Activated CD8-positive, alpha-beta memory T cell treated with anti-CD3 and anti-CD28 coated beads, Interleukin-2, amount 10 ng/mL, durations not matched to agents 7 days and 5 days (primary cell): ENCODE data around the gene CLPSL2. TPM values are rescaled to one million over a fixed set of nuclear protein-coding genes. Genes with fewer than 3 reads are reported as not detected.

Experiments used
- ATAC-seq: fragments of 150-1000 bp; cut with Tn5 transposase; one replicate; pipeline ENCODE4 v1.10.0; 2021; ENCODE audit warnings: moderate library complexity
- CTCF ChIA-PET: fragments of 350-600 bp; sonication (Branson Sonifier 250); formaldehyde crosslinking; loops from one replicate; lab custom pipeline; 2021; ENCODE audit warnings: antibody characterized with exemption; lab: Charles Lee
- DNase-seq: peaks from one replicate; pipeline ENCODE4 v3.0.0-alpha.2; 2020
- H3K27ac Mint-ChIP-seq: one replicate; pipeline ENCODE4 v1.8.0; 2021; ENCODE audit warnings: mild to moderate bottlenecking, mixed read lengths
- H3K27me3 Mint-ChIP-seq: one replicate; pipeline ENCODE4 v1.8.0; 2021; ENCODE audit warnings: mixed read lengths
- H3K36me3 Mint-ChIP-seq: one replicate; pipeline ENCODE4 v1.8.0; 2021; ENCODE audit warnings: mild to moderate bottlenecking, mixed read lengths
- H3K4me1 Mint-ChIP-seq: one replicate; pipeline ENCODE4 v1.8.0; 2021; ENCODE audit warnings: mixed read lengths
- H3K4me3 Mint-ChIP-seq: one replicate; pipeline ENCODE4 v1.8.0; 2021; ENCODE audit warnings: mild to moderate bottlenecking, moderate library complexity, mixed read lengths
- H3K9me3 Mint-ChIP-seq: one replicate; pipeline ENCODE4 v1.8.0; 2022; ENCODE audit warnings: low read depth, mixed read lengths
- total RNA-seq, 2 experiments: library from RNA; stranded (reverse); gene quantifications; one replicate each; pipeline ENCODE4 v1.2.3, GENCODE V29; 2021

The CLPSL2 gene
- total RNA-seq, 2 experiments from 2014 or later: not detected

- Mint-ChIP-seq H3K4me1 (peaks cover 3% of the 10 kb centered on the region), H3K27ac (no peak overlapping the region), H3K4me3 (no peak overlapping the region), H3K36me3 (no peaks in the 10 kb centered on the region), H3K27me3 (peaks cover 36% of the 10 kb centered on the region), H3K9me3 (no peaks in the 10 kb centered on the region)
- no peak for DNase-seq
- ATAC-seq: no peak
- CTCF ChIA-PET: no interaction called here
Measured at GRCh38 chr6:35781290-35781689, 4.9 kb downstream of the CLPSL2 start.

- H3K27ac Mint-ChIP-seq: no peak overlapping the region
- no peaks in the 10 kb centered on the region for H3K9me3 Mint-ChIP-seq
- no peaks in the 10 kb centered on the region for H3K4me1 Mint-ChIP-seq
- DNase-seq (no peak), ATAC-seq (no peak)
- no peak overlapping the region for H3K4me3 Mint-ChIP-seq
- H3K27me3 Mint-ChIP-seq: peaks cover 40% of the 10 kb centered on the region
- CTCF ChIA-PET: no interaction called here
- H3K36me3 Mint-ChIP-seq: no peaks in the 10 kb centered on the region
Measured at GRCh38 chr6:35782424-35782823, 6.0 kb downstream of the CLPSL2 start.

- Mint-ChIP-seq H3K27me3 (peaks cover 52% of the 10 kb centered on the region), H3K9me3 (no peaks in the 10 kb centered on the region), H3K4me1 (no peaks in the 10 kb centered on the region), H3K4me3 (no peak overlapping the region), H3K36me3 (no peaks in the 10 kb centered on the region), H3K27ac (no peak overlapping the region)
- ATAC-seq (no peak), DNase-seq (no peak)
- CTCF ChIA-PET: interaction anchor here (1.4 kb wide), 1 partner anchor 61 kb away, joined by 3 read pairs; no protein-coding TSS in a partner anchor
Measured at GRCh38 chr6:35784200-35784599, 7.8 kb downstream of the CLPSL2 start.

- Mint-ChIP-seq H3K4me3 (no peak overlapping the region), H3K4me1 (no peaks in the 10 kb centered on the region), H3K36me3 (no peaks in the 10 kb centered on the region), H3K9me3 (no peaks in the 10 kb centered on the region), H3K27me3 (peaks cover 56% of the 10 kb centered on the region), H3K27ac (no peak overlapping the region)
- CTCF ChIA-PET: no interaction called here
- ATAC-seq: no peak
- DNase-seq: no peak
Measured at GRCh38 chr6:35786272-35786671, 9.9 kb downstream of the CLPSL2 start.

- no peak overlapping the region for H3K4me3 Mint-ChIP-seq
- DNase-seq (no peak), ATAC-seq (no peak)
- no peaks in the 10 kb centered on the region for H3K4me1 Mint-ChIP-seq
- peaks cover 54% of the 10 kb centered on the region for H3K27me3 Mint-ChIP-seq
- CTCF ChIA-PET: no interaction called here
- no peak overlapping the region for H3K27ac Mint-ChIP-seq
- no peaks in the 10 kb centered on the region for H3K36me3 Mint-ChIP-seq
- no peaks in the 10 kb centered on the region for H3K9me3 Mint-ChIP-seq
Measured at GRCh38 chr6:35786810-35787209, 10.4 kb downstream of the CLPSL2 start.

GRCh38 chr6:35787266-35788218 is 11.1 kb downstream of the CLPSL2 start:
- DNase-seq (no peak), ATAC-seq (no peak)
- Mint-ChIP-seq H3K36me3 (no peaks in the 10 kb centered on the region), H3K4me1 (no peaks in the 10 kb centered on the region), H3K27me3 (peaks cover 54% of the 10 kb centered on the region), H3K9me3 (no peaks in the 10 kb centered on the region), H3K4me3 (no peak overlapping the region), H3K27ac (no peak overlapping the region)
- CTCF ChIA-PET: interaction anchor here (1.3 kb wide), 1 partner anchor 14 kb away, joined by 4 read pairs; no protein-coding TSS in a partner anchor

- Mint-ChIP-seq H3K4me3 (no peak overlapping the region), H3K9me3 (no peaks in the 10 kb centered on the region), H3K27ac (no peak overlapping the region), H3K36me3 (no peaks in the 10 kb centered on the region), H3K4me1 (no peaks in the 10 kb centered on the region), H3K27me3 (peaks cover 58% of the 10 kb centered on the region)
- CTCF ChIA-PET: interaction anchor here (1.3 kb wide), 1 partner anchor 13 kb away, joined by 4 read pairs; no protein-coding TSS in a partner anchor
- DNase-seq: no peak
- ATAC-seq: no peak
Measured at GRCh38 chr6:35788423-35788982, 12.1 kb downstream of the CLPSL2 start.

GRCh38 chr6:35790683-35791082 is 14.3 kb downstream of the CLPSL2 start:
- Mint-ChIP-seq H3K36me3 (no peaks in the 10 kb centered on the region), H3K4me1 (no peaks in the 10 kb centered on the region), H3K27me3 (peaks cover 44% of the 10 kb centered on the region), H3K27ac (no peak overlapping the region), H3K9me3 (no peaks in the 10 kb centered on the region), H3K4me3 (no peak overlapping the region)
- no peak for DNase-seq
- ATAC-seq: no peak
- CTCF ChIA-PET: no interaction called here

- peaks cover 11% of the 10 kb centered on the region for H3K27me3 Mint-ChIP-seq
- DNase-seq (no peak), ATAC-seq (no peak)
- no peaks in the 10 kb centered on the region for H3K4me1 Mint-ChIP-seq
- H3K9me3 Mint-ChIP-seq: no peaks in the 10 kb centered on the region
- H3K36me3 Mint-ChIP-seq: no peaks in the 10 kb centered on the region
- no peak overlapping the region for H3K4me3 Mint-ChIP-seq
- H3K27ac Mint-ChIP-seq: no peak overlapping the region
- CTCF ChIA-PET: interaction anchor here (0.5 to 1.1 kb wide), 3 partner anchors 40 to 697 kb away, joined by 3 to 4 read pairs (median 3); no protein-coding TSS in a partner anchor
Measured at GRCh38 chr6:35794536-35795452, 18.4 kb downstream of the CLPSL2 start.

GRCh38 chr6:35795453-35796071 is 19.2 kb downstream of the CLPSL2 start:
- no peaks in the 10 kb centered on the region for H3K36me3 Mint-ChIP-seq
- no peak overlapping the region for H3K27ac Mint-ChIP-seq
- DNase-seq: no peak
- CTCF ChIA-PET: no interaction called here
- no peaks in the 10 kb centered on the region for H3K4me1 Mint-ChIP-seq
- no peak for ATAC-seq
- peaks cover 7% of the 10 kb centered on the region for H3K27me3 Mint-ChIP-seq
- no peak overlapping the region for H3K4me3 Mint-ChIP-seq
- no peaks in the 10 kb centered on the region for H3K9me3 Mint-ChIP-seq

- DNase-seq: no peak
- Mint-ChIP-seq H3K9me3 (no peaks in the 10 kb centered on the region), H3K27me3 (peaks cover 5% of the 10 kb centered on the region), H3K27ac (no peak overlapping the region), H3K36me3 (no peaks in the 10 kb centered on the region), H3K4me1 (no peaks in the 10 kb centered on the region), H3K4me3 (no peak overlapping the region)
- no peak for ATAC-seq
- CTCF ChIA-PET: no interaction called here
Measured at GRCh38 chr6:35796236-35796635, 19.8 kb downstream of the CLPSL2 start.

GRCh38 chr6:35797837-35798526 is 21.6 kb downstream of the CLPSL2 start:
- Mint-ChIP-seq H3K9me3 (no peaks in the 10 kb centered on the region), H3K27me3 (peaks cover 1% of the 10 kb centered on the region), H3K4me1 (no peaks in the 10 kb centered on the region), H3K27ac (no peak overlapping the region), H3K36me3 (no peaks in the 10 kb centered on the region), H3K4me3 (no peak overlapping the region)
- ATAC-seq (no peak), DNase-seq (no peak)
- CTCF ChIA-PET: interaction anchor here (1.4 kb wide), 1 partner anchor 246 kb away, joined by 3 read pairs; no protein-coding TSS in a partner anchor
